Large intestine (tissue), 12 donors: ENCODE data around the gene AADAT. TPM values are rescaled to one million over a fixed set of nuclear protein-coding genes. Genes with fewer than 3 reads are reported as not detected.

Experiments
- DNase-seq, 2 donors: peaks; one replicate each; pipeline versions ENCODE4 v3.0.0 to v3.0.0-alpha.2; 2013
- H3K27ac ChIP-seq: one replicate; pipeline ENCODE4 v1.5.1; 2013; ENCODE audit warnings: low read length
- H3K27me3 ChIP-seq: 2 replicates; pipeline ENCODE4 v1.6.1; 2013; ENCODE audit warnings: low read length; ENCODE audit not compliant: control insufficient read depth, insufficient read depth
- H3K36me3 ChIP-seq: 2 replicates; pipeline ENCODE4 v1.6.1; 2013; ENCODE audit warnings: low read length; ENCODE audit not compliant: control insufficient read depth, insufficient read depth
- H3K4me1 ChIP-seq: one replicate; pipeline ENCODE4 v1.6.1; 2013; ENCODE audit warnings: low read length; ENCODE audit not compliant: control insufficient read depth, insufficient read depth
- H3K4me3 ChIP-seq: one replicate; pipeline ENCODE4 v1.5.1; 2013; ENCODE audit warnings: low read length
- H3K9me3 ChIP-seq: one replicate; pipeline ENCODE4 v1.6.1; 2013; ENCODE audit warnings: mild to moderate bottlenecking, low read depth, low read length, moderate library complexity; ENCODE audit not compliant: control insufficient read depth
- WGBS: methylation state at CpG from one replicate; pipeline ENCODE4 v1.1.5; 2013; ENCODE audit warnings: low lambda C conversion rate; ENCODE audit not compliant: insufficient coverage; 5-methylcytosine and 5-hydroxymethylcytosine counted together
- long read RNA-seq, 11 donors: transcript quantifications; one replicate each; lab custom pipeline, GENCODE V29; 2026
- polyA plus RNA-seq: library from polyadenylated mRNA; unstranded; fragments of 120-200 nt; gene quantifications from one replicate; pipeline ENCODE4 v1.2.1, GENCODE V29; 2013

Gene AADAT
- 35.3 TPM for polyA plus RNA-seq
- long read RNA-seq, donor 1, transcript AADAT-201 (13 exons, 2,261 nt) = major isoform, 5 of 5 reads
- long read RNA-seq, donor 1, partial matches to known transcripts = 0 of 5 reads
- long read RNA-seq, donor 1, other reads (novel, unspliced or antisense) = 0 of 5 reads
- long read RNA-seq, donor 2, partial matches to known transcripts = 0 of 1 reads
- long read RNA-seq, donor 2, other reads (novel, unspliced or antisense) = 0 of 1 reads
- long read RNA-seq, donor 3, partial matches to known transcripts = 14 of 17 reads
- long read RNA-seq, donor 3, other reads (novel, unspliced or antisense) = 0 of 17 reads
- long read RNA-seq, donor 4 = 0 reads
- long read RNA-seq, donor 5, partial matches to known transcripts = 0 of 1 reads
- long read RNA-seq, donor 5, other reads (novel, unspliced or antisense) = 0 of 1 reads
- long read RNA-seq, donor 6, partial matches to known transcripts = 0 of 3 reads
- long read RNA-seq, donor 6, other reads (novel, unspliced or antisense) = 0 of 3 reads
- long read RNA-seq, donor 7 = 0 reads
- long read RNA-seq, donor 8, partial matches to known transcripts = 0 of 4 reads
- long read RNA-seq, donor 8, other reads (novel, unspliced or antisense) = 0 of 4 reads
- long read RNA-seq, donor 9, partial matches to known transcripts = 0 of 1 reads
- long read RNA-seq, donor 9, other reads (novel, unspliced or antisense) = 0 of 1 reads
- long read RNA-seq, donor 10, partial matches to known transcripts = 7 of 10 reads
- long read RNA-seq, donor 10, other reads (novel, unspliced or antisense) = 0 of 10 reads
- long read RNA-seq, donor 11 = 0 reads

GRCh38 chr4:170089668-170090351, at the start of gene AADAT:
Gene AADAT (minus strand): TSS chr4:170089956. CDS start chr4:170089690, 266 bp downstream.
- peak within 1 kb of the TSS; percentile 75 for H3K4me3 ChIP-seq
- DNase-seq = peak; percentile 57 to 85
- H3K4me1 ChIP-seq = peaks cover 2% of the 10 kb centered on the region
- H3K27ac ChIP-seq = peak within 1 kb of the TSS; percentile 41
- peaks cover 12% of the 10 kb centered on the region for H3K36me3 ChIP-seq
- H3K27me3 ChIP-seq = no peaks in the 10 kb centered on the region
- WGBS = no CpG with 5 or more reads among the region's 80 CpGs
- peaks cover 4% of the 10 kb centered on the region for H3K9me3 ChIP-seq

DNA sequence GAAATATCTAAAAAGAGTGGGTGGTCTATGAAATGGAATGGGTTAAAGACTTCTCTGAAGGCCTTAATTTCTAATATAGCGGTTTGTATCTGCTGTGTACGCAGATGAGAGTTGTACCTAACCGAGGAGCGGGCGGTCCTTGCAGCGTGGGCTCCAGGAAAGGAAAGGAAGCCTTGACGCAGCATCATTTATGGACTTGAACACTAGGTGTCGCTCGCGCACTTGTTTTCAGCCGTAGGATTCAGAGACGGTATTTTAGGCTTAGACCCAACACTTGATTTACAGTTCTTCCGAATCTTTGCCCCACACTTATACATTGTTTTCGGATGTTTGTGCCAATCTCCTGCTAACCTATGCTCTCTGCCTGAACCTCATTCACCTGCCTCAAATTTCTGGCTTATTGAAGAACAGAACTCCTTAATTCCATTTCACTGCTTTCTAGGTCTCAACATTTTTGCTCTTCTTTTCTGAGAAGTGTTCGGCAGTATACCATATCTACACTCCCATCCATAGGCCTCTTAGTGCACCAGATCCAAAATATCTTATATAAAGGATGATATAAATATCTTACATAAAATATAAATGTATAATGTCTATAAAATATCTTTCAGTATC, 48.9 kb upstream of the AADAT start:
- no peaks in the 10 kb centered on the region for H3K27me3 ChIP-seq
- no peak overlapping the region for H3K27ac ChIP-seq
- peak; percentile 48 to 50 for DNase-seq
- WGBS = 0% methylated on average over 3 of the region's 15 CpGs
- H3K4me3 ChIP-seq = no peak overlapping the region
- no peaks in the 10 kb centered on the region for H3K9me3 ChIP-seq
- no peaks in the 10 kb centered on the region for H3K4me1 ChIP-seq
- no peaks in the 10 kb centered on the region for H3K36me3 ChIP-seq

GRCh38 chr4:170137927-170138326, 48.2 kb upstream of the AADAT start:
- H3K27ac ChIP-seq = no peak overlapping the region
- peaks cover 4% of the 10 kb centered on the region for H3K9me3 ChIP-seq
- no CpG with 5 or more reads among the region's 3 CpGs for WGBS
- no peak overlapping the region for H3K4me3 ChIP-seq
- no peaks in the 10 kb centered on the region for H3K36me3 ChIP-seq
- no peak for DNase-seq
- H3K27me3 ChIP-seq = no peaks in the 10 kb centered on the region
- H3K4me1 ChIP-seq = no peaks in the 10 kb centered on the region

DNA sequence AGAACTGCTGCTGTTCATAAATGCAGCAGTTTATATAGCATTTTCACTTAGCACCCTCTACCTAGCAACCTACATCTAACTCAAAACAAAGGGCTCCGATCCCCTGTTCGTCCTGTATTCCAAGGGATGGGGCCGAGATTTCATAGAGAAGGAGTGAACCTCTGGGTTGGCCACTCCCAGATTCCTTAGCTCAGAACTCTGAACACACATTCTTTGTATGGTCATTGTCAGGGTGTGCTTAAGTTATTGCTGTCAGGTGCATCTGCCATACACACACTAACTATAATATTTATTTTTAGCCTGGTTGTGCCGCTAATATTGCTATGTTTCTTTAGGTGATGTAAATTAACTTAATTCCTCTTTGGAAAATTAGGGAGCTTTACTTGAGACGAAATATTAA, 47.7 kb upstream of the AADAT start:
- DNase-seq = no peak
- H3K27ac ChIP-seq = no peak overlapping the region
- peaks cover 4% of the 10 kb centered on the region for H3K9me3 ChIP-seq
- no peaks in the 10 kb centered on the region for H3K36me3 ChIP-seq
- no peaks in the 10 kb centered on the region for H3K4me1 ChIP-seq
- no peak overlapping the region for H3K4me3 ChIP-seq
- WGBS = 83% methylated on average over 2 of the region's 5 CpGs
- H3K27me3 ChIP-seq = no peaks in the 10 kb centered on the region

DNA sequence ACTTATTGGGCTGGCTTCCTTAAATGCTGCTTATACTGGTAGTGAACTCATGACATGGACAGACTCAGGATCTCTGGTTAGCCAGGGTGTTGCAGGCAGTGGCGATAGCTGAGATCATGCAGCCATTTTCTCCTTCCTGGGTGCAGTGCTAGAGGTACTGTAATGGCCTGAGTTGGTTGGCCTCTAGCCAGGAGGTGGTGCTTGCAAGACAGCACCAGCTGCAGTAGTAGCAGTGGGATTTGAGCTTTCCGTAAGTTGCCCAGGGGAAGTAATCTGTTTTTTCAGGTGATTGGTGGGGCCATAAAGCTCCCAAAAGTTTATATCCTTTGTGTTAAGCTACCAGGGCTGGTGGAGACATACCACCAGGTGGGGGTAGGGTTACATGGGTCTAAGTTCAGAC, 45.1 kb upstream of the AADAT start:
- Histone ChIP-seq H3K27ac (no peak overlapping the region), H3K4me3 (no peak overlapping the region), H3K36me3 (no peaks in the 10 kb centered on the region), H3K9me3 (peaks cover 4% of the 10 kb centered on the region), H3K4me1 (no peaks in the 10 kb centered on the region), H3K27me3 (no peaks in the 10 kb centered on the region)
- peak in 1 of 2 donors; percentile 2 for DNase-seq
- WGBS = 80% methylated on average over 1 of the region's 2 CpGs

GRCh38 chr4:170128219-170128804, 38.6 kb upstream of the AADAT start:
- WGBS = 80% methylated on average over 4 of the region's 9 CpGs
- Histone ChIP-seq H3K36me3 (no peaks in the 10 kb centered on the region), H3K27ac (no peak overlapping the region), H3K4me1 (no peaks in the 10 kb centered on the region), H3K9me3 (peaks cover 7% of the 10 kb centered on the region), H3K27me3 (no peaks in the 10 kb centered on the region), H3K4me3 (no peak overlapping the region)
- no peak for DNase-seq

- Histone ChIP-seq H3K27me3 (no peaks in the 10 kb centered on the region), H3K27ac (no peak overlapping the region), H3K4me1 (no peaks in the 10 kb centered on the region), H3K36me3 (no peaks in the 10 kb centered on the region), H3K4me3 (no peak overlapping the region), H3K9me3 (peaks cover 3% of the 10 kb centered on the region)
- WGBS = no CpG with 5 or more reads among the region's 10 CpGs
- DNase-seq = no peak
Measured at GRCh38 chr4:170127758-170128157, 38.0 kb upstream of the AADAT start.

- Histone ChIP-seq H3K9me3 (peaks cover 3% of the 10 kb centered on the region), H3K4me3 (no peak overlapping the region), H3K36me3 (no peaks in the 10 kb centered on the region), H3K4me1 (no peaks in the 10 kb centered on the region), H3K27ac (no peak overlapping the region), H3K27me3 (no peaks in the 10 kb centered on the region)
- no peak for DNase-seq
Measured at GRCh38 chr4:170124406-170124805, 34.6 kb upstream of the AADAT start.

- no peaks in the 10 kb centered on the region for H3K4me1 ChIP-seq
- no peaks in the 10 kb centered on the region for H3K9me3 ChIP-seq
- no peak overlapping the region for H3K4me3 ChIP-seq
- no peaks in the 10 kb centered on the region for H3K27me3 ChIP-seq
- H3K36me3 ChIP-seq = no peaks in the 10 kb centered on the region
- no peak for DNase-seq
- no peak overlapping the region for H3K27ac ChIP-seq
Measured at GRCh38 chr4:170122252-170122651, 32.5 kb upstream of the AADAT start.

DNA sequence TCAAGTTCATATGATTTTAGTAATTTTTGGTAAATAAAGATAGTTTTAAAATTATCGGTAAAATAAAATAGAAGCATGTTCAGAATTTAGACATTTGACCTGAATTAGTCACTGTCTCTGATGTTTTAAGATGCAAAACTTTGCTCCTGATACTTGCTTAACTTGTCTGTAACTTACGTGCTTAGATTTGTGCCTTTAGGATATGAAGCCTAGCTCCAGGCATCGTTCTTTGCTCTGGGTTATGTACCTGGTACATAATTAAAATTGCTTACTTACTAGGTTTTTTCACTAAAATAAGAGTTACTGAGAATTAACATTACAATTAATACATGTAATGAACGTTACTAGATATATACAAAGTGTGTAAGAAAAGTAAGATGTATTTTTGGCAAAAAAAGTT, 24.9 kb upstream of the AADAT start:
- no peak overlapping the region for H3K4me3 ChIP-seq
- no peaks in the 10 kb centered on the region for H3K9me3 ChIP-seq
- no peak overlapping the region for H3K27ac ChIP-seq
- H3K4me1 ChIP-seq = no peaks in the 10 kb centered on the region
- peaks cover 2% of the 10 kb centered on the region for H3K27me3 ChIP-seq
- no peak for DNase-seq
- H3K36me3 ChIP-seq = no peaks in the 10 kb centered on the region
- 95% methylated on average over 4 of the region's 4 CpGs for WGBS
